ENCODE data around the gene TFPT. TPM values are rescaled to one million over a fixed set of nuclear protein-coding genes. Genes with fewer than 3 reads are reported as not detected.

The TFPT gene
- total and polyA plus RNA-seq, 2 donors (not counting 3 experiments of a cell fraction or from before 2014, with no cell fraction given): 28.3 to 32.1 TPM

DNA sequence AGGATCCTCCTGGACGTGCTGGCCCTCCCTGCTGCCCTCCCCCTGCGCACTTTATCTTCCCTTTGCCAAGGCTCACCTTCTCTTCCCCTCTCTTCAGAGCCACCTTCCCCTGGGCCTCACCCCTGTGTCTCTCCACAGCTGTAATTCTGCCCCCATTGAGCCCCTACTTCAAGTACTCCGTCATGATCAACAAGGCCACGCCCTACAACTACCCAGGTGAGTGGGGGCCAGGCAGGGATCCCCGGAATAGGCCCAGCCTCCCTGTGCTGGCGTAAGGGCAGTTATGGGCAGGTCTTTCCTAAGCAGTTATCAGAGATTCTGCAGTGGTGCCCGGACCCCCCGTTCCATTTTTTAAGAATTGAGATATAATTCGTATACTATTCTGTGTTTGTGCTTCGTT lies 9.7 kb downstream of the TFPT start:
- Histone ChIP-seq H3K27me3 (ENCODE audit: control insufficient read depth in 2 of 2, insufficient read depth in 2 of 2, low read length in 2 of 2) (no peaks in the 10 kb centered on the region), H3K4me2 (ENCODE audit: insufficient read depth, low read length) (no peak overlapping the region), H3K4me3 (replicated peaks in 1 of 3; ENCODE audit: insufficient read depth in 1 of 3, low read depth in 1 of 3, low read length in 3 of 3) (no peak overlapping the region), H4K20me1 (replicated peaks; ENCODE audit: control insufficient read depth, extremely low read depth, insufficient read depth, low read length) (no peaks in the 10 kb centered on the region), H3K36me3 (ENCODE audit: control insufficient read depth in 2 of 2, extremely low read depth in 1 of 2, insufficient read depth in 2 of 2, low read length in 2 of 2) (peaks cover 0 to 40% of the 10 kb centered on the region in 2 experiments), H2AFZ (ENCODE audit: low read depth, low read length) (no peak overlapping the region), H3K79me2 (ENCODE audit: control insufficient read depth, insufficient read depth, low read length) (peaks cover 8% of the 10 kb centered on the region), H3K27ac (ENCODE audit: insufficient read depth, low read depth, low read length) (no peak overlapping the region), H3K4me1 (ENCODE audit: control insufficient read depth, extremely low read depth, insufficient read depth, low read length) (no peaks in the 10 kb centered on the region), H3K9me1 (replicated peaks; ENCODE audit: control insufficient read depth, extremely low read depth, insufficient read depth, low read length) (no peaks in the 10 kb centered on the region), H3K9me3 (replicated peaks; ENCODE audit: control insufficient read depth, insufficient read depth, low read length) (no peaks in the 10 kb centered on the region), H3K9ac (replicated peaks; ENCODE audit: extremely low read depth, insufficient read depth, low read length) (no peak overlapping the region)
- no TSS peak for BruUV-seq (replicated peaks)
- DNase-seq (ENCODE audit: low read depth, low spot score): no peak
- ChIA-PET POLR2A (no interaction called here), CTCF (no interaction called here)
- intact Hi-C loops (cut with micrococcal nuclease): no loop called here
- TF ChIP-seq, protein P1, sequence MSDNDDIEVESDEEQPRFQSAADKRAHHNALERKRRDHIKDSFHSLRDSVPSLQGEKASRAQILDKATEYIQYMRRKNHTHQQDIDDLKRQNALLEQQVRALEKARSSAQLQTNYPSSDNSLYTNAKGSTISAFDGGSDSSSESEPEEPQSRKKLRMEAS (IDR thresholded peaks at IDR 0.05; ENCODE audit: insufficient read depth, insufficient read length): no peak
- TF ChIP-seq, protein P2, sequence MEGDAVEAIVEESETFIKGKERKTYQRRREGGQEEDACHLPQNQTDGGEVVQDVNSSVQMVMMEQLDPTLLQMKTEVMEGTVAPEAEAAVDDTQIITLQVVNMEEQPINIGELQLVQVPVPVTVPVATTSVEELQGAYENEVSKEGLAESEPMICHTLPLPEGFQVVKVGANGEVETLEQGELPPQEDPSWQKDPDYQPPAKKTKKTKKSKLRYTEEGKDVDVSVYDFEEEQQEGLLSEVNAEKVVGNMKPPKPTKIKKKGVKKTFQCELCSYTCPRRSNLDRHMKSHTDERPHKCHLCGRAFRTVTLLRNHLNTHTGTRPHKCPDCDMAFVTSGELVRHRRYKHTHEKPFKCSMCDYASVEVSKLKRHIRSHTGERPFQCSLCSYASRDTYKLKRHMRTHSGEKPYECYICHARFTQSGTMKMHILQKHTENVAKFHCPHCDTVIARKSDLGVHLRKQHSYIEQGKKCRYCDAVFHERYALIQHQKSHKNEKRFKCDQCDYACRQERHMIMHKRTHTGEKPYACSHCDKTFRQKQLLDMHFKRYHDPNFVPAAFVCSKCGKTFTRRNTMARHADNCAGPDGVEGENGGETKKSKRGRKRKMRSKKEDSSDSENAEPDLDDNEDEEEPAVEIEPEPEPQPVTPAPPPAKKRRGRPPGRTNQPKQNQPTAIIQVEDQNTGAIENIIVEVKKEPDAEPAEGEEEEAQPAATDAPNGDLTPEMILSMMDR (IDR thresholded peaks at IDR 0.05; ENCODE audit: extremely low read depth in 1 of 2, insufficient read depth in 1 of 2, low read depth in 1 of 2, low read length in 2 of 2): no peak
- TF ChIP-seq EZH2 (IDR thresholded peaks at IDR 0.05; ENCODE audit: borderline replicate concordance, low read depth, low read length, severe bottlenecking) (no peak), FOS (IDR thresholded peaks at IDR 0.05; ENCODE audit: borderline replicate concordance, insufficient read depth, low read length) (no peak), POLR2AphosphoS5 (IDR thresholded peaks at IDR 0.05; ENCODE audit: insufficient read depth, low read depth, low read length) (no peak), MYC (IDR thresholded peaks at IDR 0.05; ENCODE audit: low read depth, low read length) (no peak), GATA2 (IDR thresholded peaks at IDR 0.05; ENCODE audit: insufficient read depth, insufficient read length, low read depth, low read length) (no peak), JUN (IDR thresholded peaks at IDR 0.05; ENCODE audit: borderline replicate concordance, insufficient read depth, insufficient read length, low read depth) (no peak), POLR2A (IDR thresholded peaks at IDR 0.05; ENCODE audit: low read depth, low read length) (no peak)
- no peak for FAIRE-seq
- dilution Hi-C loops (cut with MboI; ENCODE audit: extremely low pct_ligation_motif_present, low sequenced_read_pairs): no loop called here

All from endothelial cell of umbilical vein (primary cell).